GM12872 (cell line): ENCODE measurements around the gene SMYD3.

Experiments
- TF ChIP-seq, protein P1 (sequence below): IDR thresholded peaks from 3 replicates; pipeline ENCODE4 v1.5.1; 2011; ENCODE audit warnings: low read depth, mild to moderate bottlenecking, low read length, moderate library complexity; ENCODE audit not compliant: insufficient read depth

SMYD3 gene

DNA sequence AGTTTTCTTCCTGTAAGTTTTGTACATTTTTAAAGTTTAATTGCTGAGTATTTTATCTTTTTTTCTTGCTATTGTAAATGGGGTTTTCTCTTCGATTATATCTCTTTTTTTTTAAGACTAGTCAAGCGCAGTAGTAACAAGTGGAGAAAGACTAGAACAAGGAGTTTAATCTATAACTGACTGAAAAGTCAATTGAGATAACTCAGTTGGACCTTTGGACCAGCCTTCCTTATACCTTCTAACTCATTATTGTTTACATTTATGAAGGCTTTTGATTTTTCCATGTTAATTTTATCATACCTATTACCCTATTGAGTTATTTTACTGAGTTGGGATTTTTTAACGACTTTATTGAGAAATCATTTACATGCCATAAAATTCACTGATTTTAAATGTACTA is 81.2 kb downstream of the SMYD3 start:
- TF ChIP-seq, protein P1, sequence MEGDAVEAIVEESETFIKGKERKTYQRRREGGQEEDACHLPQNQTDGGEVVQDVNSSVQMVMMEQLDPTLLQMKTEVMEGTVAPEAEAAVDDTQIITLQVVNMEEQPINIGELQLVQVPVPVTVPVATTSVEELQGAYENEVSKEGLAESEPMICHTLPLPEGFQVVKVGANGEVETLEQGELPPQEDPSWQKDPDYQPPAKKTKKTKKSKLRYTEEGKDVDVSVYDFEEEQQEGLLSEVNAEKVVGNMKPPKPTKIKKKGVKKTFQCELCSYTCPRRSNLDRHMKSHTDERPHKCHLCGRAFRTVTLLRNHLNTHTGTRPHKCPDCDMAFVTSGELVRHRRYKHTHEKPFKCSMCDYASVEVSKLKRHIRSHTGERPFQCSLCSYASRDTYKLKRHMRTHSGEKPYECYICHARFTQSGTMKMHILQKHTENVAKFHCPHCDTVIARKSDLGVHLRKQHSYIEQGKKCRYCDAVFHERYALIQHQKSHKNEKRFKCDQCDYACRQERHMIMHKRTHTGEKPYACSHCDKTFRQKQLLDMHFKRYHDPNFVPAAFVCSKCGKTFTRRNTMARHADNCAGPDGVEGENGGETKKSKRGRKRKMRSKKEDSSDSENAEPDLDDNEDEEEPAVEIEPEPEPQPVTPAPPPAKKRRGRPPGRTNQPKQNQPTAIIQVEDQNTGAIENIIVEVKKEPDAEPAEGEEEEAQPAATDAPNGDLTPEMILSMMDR: no peak

DNA sequence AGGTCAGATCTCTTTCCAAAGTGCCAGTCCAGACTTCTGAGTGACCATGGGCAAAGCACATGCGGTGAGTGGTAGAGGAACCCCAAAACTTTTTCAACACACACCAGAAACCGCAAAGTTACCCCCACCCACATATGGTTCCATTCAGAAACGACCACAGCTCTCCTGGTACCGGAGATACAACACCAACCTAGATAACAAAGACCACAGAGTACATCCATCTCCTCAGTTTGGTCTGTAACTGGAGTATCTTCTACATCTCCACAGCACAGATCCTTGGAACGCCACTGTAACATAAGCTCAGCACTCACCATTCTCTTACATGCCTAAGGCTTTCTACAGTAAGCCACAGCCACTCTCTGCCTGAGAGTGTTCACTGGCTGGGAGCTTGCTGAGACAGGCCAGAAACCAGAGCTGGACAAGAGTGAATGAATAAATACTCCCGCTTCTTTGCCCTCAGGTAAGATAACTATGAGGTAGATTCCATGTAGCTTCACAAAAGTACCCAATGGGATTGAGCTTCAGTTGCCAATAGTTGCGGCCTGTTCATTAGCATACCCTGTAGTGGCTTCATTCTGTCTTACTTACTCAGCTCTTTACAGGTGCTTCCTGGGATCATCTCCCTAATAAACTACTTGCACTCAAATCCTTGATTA is 81.8 kb downstream of the SMYD3 start:
- TF ChIP-seq, protein P1: no peak

DNA sequence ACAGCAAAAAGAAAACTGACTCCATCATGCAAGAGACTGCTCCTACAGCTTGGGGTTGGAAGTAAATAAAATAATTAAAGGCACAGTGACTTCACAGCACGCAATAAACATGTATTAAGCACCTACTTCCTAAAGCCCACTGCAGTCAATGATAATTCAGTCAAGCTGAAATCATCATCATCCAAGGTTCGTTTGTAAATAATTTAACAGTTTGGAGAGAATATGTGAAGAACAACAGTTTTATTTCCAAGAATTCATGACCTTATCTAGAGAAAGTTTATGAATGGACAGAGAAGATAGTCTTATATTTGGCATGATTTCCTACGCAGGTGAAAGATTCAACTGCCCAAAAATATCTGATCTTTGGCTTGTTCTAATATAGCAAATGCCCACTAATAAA is 86.8 kb downstream of the SMYD3 start:
- TF ChIP-seq, protein P1: no peak

DNA sequence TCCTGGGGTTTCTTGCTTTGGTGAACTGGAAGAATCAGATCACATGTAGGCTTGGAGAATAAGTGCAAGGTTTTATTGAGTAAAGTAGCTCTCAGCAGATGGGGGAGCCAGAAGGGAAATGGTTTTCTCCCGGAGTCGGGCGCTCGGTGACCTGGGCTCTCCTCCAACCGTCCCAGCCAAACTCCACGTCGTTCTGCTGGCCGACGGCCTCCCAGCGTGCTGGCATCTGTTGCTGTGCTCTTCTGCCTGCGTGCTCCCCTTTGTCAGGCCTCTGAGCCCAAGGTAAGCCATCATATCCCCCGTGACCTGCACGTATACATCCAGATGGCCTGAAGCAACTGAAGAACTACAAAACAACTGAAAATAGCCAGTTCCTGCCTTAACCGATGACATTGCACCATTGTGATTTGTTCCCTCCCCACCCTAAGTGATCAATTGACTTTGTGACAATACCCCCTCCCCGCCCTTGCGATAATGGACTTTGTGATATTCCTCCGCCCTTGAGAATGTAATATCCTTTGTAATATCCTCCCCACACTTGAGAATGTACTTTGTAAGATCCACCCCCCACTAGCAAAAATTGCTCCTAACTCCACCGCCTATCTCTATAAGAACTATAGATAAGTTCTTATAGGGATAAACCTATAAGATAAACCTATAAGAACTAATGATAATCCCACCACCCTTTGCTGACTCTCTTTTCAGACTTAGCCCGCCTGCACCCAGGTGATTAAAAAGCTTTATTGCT is 88.3 kb downstream of the SMYD3 start:
- TF ChIP-seq, protein P1: no peak

DNA sequence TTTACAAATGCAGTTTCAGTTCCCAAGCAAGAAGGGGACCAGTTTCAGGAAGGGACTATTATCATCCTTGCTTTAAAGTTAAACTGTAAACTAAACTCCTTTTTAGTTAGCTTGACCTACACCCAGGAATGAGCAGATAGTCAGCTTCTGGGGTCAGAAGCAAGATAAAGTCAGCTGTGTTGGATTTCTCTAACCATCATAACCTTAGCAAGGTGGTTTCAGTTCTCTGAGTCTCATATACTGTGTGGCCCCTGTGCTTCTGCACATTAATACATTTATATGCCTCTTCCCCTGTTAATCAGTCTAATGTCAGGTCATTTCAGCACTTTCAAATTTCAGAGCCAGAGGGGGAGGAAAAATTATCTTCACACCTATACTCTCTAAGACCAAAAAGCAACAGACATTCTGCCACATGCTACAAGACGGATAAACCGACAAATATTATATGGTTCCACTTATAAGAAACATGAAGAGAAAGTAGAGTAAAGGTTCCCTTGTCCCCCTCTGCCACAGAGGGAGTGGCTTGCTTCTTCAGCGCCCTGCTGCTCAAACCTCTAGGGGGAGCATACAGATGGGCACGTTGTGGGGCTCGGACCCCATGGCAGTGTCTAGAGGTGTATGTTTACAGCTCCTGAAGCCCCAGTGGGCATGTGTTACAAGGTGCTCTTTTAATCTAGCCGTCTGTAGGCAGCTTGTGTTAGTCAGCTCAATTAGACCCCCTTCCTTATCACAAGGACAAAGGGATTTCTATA is 89.1 kb downstream of the SMYD3 start:
- TF ChIP-seq, protein P1: 0 out of 3 replicates have a peak, but pooled peaks have one; percentile 3

DNA sequence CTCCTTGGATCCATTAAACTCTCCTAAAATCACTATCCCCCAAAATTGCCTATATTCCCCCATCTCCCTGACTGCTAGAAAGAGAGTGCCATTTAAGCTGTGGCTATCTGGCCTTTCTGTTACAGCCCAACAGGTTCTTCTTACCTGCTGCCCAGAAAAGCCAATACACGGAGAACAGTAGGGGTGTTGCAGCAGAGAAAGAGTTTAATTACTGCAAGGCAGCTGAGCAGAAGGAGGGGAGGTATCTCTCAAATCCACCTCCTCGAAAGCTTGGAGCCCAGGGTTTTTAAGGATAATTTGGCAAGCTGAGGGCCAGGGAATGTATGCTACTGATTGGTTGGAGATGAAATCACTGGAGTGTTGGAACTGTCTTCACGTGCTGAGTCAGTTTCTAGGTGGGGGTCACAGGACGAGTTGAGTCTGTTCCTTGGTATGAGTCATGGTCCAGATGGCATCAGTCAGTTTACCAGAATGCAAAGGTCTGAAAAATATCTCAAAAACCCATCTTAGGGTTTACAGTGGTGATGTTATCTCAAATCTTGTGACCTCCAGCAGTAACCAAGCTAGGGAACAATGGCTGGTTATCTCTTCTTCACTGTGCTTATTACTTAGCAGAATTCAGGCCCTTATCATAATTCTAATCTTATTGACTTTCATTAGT is 89.8 kb downstream of the SMYD3 start:
- TF ChIP-seq, protein P1: no peak

DNA sequence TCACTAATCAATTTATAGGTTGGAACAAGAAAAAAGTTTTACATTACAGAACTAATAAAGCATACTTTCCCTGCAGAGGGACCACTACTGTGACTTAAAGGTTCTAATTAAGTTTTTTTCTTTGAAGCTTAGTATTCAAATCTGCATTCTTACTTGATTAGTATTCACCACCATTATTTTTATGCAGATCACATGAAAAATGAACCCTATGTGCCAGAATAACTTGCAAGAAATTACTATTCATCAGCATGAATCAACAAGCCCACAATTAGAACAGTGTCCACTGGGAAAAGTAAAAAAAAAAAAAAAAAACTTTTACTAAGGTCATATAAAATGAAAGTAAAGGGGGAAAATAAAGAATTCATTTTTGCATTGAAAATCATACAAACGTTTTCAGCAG is 90.8 kb downstream of the SMYD3 start:
- TF ChIP-seq, protein P1: no peak
